ENCODE results near the gene DYRK1B.

GRCh38 chr19:39831679-39832078, 2.3 kb downstream of the DYRK1B start:
- no peak for TF ChIP-seq CTCF (IDR thresholded peaks at IDR 0.05; ENCODE audit: poor library complexity, severe bottlenecking)
- TF ChIP-seq POLR2AphosphoS5 (IDR thresholded peaks at IDR 0.05), result no peak
- TF ChIP-seq EZH2 (IDR thresholded peaks at IDR 0.05; ENCODE audit: borderline replicate concordance, insufficient read depth, low read length, poor library complexity, severe bottlenecking), result no peak
- no peak for TF ChIP-seq EP300 (conservative IDR thresholded peaks at IDR 0.05; ENCODE audit: poor library complexity, severe bottlenecking)
- no peak for TF ChIP-seq TAF1 (IDR thresholded peaks at IDR 0.05; ENCODE audit: low read depth)
- no peak for TF ChIP-seq REST (IDR thresholded peaks at IDR 0.05; ENCODE audit: borderline replicate concordance)
- no peak for TF ChIP-seq SMC3 (conservative IDR thresholded peaks at IDR 0.05; ENCODE audit: poor library complexity)
- no peak for TF ChIP-seq RAD21 (conservative IDR thresholded peaks at IDR 0.05)
